ENCODE data around the gene WDR4. TPM values are rescaled to one million over a fixed set of nuclear protein-coding genes. Genes with fewer than 3 reads are reported as not detected.

The WDR4 gene
- total RNA-seq, 1 experiment from 2014 or later, result 17.6 TPM

DNA sequence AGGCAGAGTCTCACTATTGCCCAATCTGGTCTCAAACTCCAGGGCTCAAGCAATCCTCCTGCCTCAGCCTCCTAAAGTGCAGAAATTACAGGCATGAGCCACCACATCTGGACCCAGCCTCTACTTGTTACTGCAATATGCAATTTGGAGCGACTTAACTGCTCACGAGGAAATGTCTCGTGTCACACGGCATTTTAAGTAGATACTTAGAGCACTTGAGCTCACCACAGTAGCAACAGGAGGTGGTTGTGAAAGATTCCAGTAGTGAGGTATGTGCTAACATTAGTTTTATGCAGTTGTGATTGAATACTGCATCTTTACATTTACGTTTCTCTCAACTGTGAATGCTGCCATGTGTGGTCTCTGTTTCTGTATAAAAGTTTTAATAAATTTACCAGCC, 8.0 kb upstream of the WDR4 start:
- BruUV-seq (replicated peaks), result no TSS peak
- H3K9me3 ChIP-seq (ENCODE audit: insufficient read depth, low read depth), result no peaks in the 10 kb centered on the region
- POLR2A ChIA-PET (ENCODE audit: unreplicated experiment), result no interaction called here
- no peak overlapping the region for H3K4me2 ChIP-seq
- H3K79me2 ChIP-seq (ENCODE audit: low read depth), result no peaks in the 10 kb centered on the region
- no peaks in the 10 kb centered on the region for H3K36me3 ChIP-seq (ENCODE audit: low read depth)
- no peak overlapping the region for H3K27ac ChIP-seq
- no peak overlapping the region for H2AFZ ChIP-seq
- H3K27me3 ChIP-seq (ENCODE audit: insufficient read depth, low read depth), result no peaks in the 10 kb centered on the region
- no peaks in the 10 kb centered on the region for H3K9me2 ChIP-seq (ENCODE audit: insufficient read depth)
- H3K4me1 ChIP-seq (replicated peaks; ENCODE audit: insufficient read depth), result no peaks in the 10 kb centered on the region
- H3K4me3 ChIP-seq, result no peak overlapping the region
- H3F3A ChIP-seq (ENCODE audit: insufficient read depth, low read depth), result peaks cover 1% of the 10 kb centered on the region
- no peak for DNase-seq
- CTCF ChIA-PET, result no interaction called here
- no peak for TF ChIP-seq EZH2 (IDR thresholded peaks at IDR 0.05; ENCODE audit: low read depth)
- no peak for TF ChIP-seq CTCF (conservative IDR thresholded peaks at IDR 0.05)
- intact Hi-C loops (cut with micrococcal nuclease; ENCODE audit: unreplicated experiment), result no loop called here
- no peaks in the 10 kb centered on the region for H4K20me1 ChIP-seq (ENCODE audit: insufficient read depth)

GRCh38 chr21:42883921-42884320, 4.6 kb upstream of the WDR4 start:
- Histone ChIP-seq H3K4me2 (no peak overlapping the region), H3K9me2 (ENCODE audit: insufficient read depth) (no peaks in the 10 kb centered on the region), H3K4me1 (replicated peaks; ENCODE audit: insufficient read depth) (no peaks in the 10 kb centered on the region; the same call in 1 of the 2 replicates), H4K20me1 (ENCODE audit: insufficient read depth) (no peaks in the 10 kb centered on the region), H3K36me3 (ENCODE audit: low read depth) (no peaks in the 10 kb centered on the region), H3K79me2 (ENCODE audit: low read depth) (0 out of 2 replicates have a peak, but pooled peaks cover 6% of the 10 kb centered on the region), H3K27ac (no peak overlapping the region), H2AFZ (no peak overlapping the region), H3K27me3 (ENCODE audit: insufficient read depth, low read depth) (no peaks in the 10 kb centered on the region), H3K9me3 (ENCODE audit: insufficient read depth, low read depth) (no peaks in the 10 kb centered on the region), H3F3A (ENCODE audit: insufficient read depth, low read depth) (peaks cover 4% of the 10 kb centered on the region; the same call in 1 of the 2 replicates), H3K4me3 (no peak overlapping the region)
- TF ChIP-seq CTCF (conservative IDR thresholded peaks at IDR 0.05) (no peak), EZH2 (IDR thresholded peaks at IDR 0.05; ENCODE audit: low read depth) (no peak)
- intact Hi-C loops (cut with micrococcal nuclease; ENCODE audit: unreplicated experiment), result no loop called here
- no peak for DNase-seq
- CTCF ChIA-PET, result no interaction called here
- no TSS peak for BruUV-seq (replicated peaks)
- POLR2A ChIA-PET (ENCODE audit: unreplicated experiment), result no interaction called here

GRCh38 chr21:42880352-42880751, 1.0 kb upstream of the WDR4 start:
- H2AFZ ChIP-seq, result peak overlapping the region; percentile 84; the same call in 1 of the 2 replicates
- peaks cover 5% of the 10 kb centered on the region; the same call in 1 of the 2 replicates for H3K36me3 ChIP-seq (ENCODE audit: low read depth)
- H3F3A ChIP-seq (ENCODE audit: insufficient read depth, low read depth), result peaks cover 11% of the 10 kb centered on the region; the same call in 1 of the 2 replicates
- H3K27me3 ChIP-seq (ENCODE audit: insufficient read depth, low read depth), result no peaks in the 10 kb centered on the region
- TF ChIP-seq EZH2 (IDR thresholded peaks at IDR 0.05; ENCODE audit: low read depth), result no peak
- no peak for TF ChIP-seq CTCF (conservative IDR thresholded peaks at IDR 0.05)
- H3K4me1 ChIP-seq (replicated peaks; ENCODE audit: insufficient read depth), result peaks cover 6% of the 10 kb centered on the region; the same call in 1 of the 2 replicates
- H3K4me3 ChIP-seq, result peak overlapping the region; percentile 61
- BruUV-seq (replicated peaks), result no TSS peak
- no peaks in the 10 kb centered on the region for H3K9me2 ChIP-seq (ENCODE audit: insufficient read depth)
- no peaks in the 10 kb centered on the region for H4K20me1 ChIP-seq (ENCODE audit: insufficient read depth)
- H3K9me3 ChIP-seq (ENCODE audit: insufficient read depth, low read depth), result no peaks in the 10 kb centered on the region
- H3K79me2 ChIP-seq (ENCODE audit: low read depth), result peaks cover 31% of the 10 kb centered on the region
- H3K4me2 ChIP-seq, result peak overlapping the region; percentile 96
- no peak overlapping the region for H3K27ac ChIP-seq
- POLR2A ChIA-PET (ENCODE audit: unreplicated experiment), result no interaction called here
- CTCF ChIA-PET, result no interaction called here
- DNase-seq, result no peak
- intact Hi-C loops (cut with micrococcal nuclease; ENCODE audit: unreplicated experiment), result no loop called here
